ENCODE results near the gene RNF123.

The RNF123 gene

GRCh38 chr3:49658711-49659110 lies 30.6 kb upstream of the RNF123 start:
- DNase-seq (ENCODE audit: low read depth, low spot score) = no peak

GRCh38 chr3:49659756-49660155 lies 29.6 kb upstream of the RNF123 start:
- no peak for DNase-seq (ENCODE audit: low read depth, low spot score)

GRCh38 chr3:49661281-49661680 lies 28.1 kb upstream of the RNF123 start:
- no peak for DNase-seq (ENCODE audit: low read depth, low spot score)

GRCh38 chr3:49662021-49662420 lies 27.3 kb upstream of the RNF123 start:
- DNase-seq (ENCODE audit: low read depth, low spot score) = no peak

GRCh38 chr3:49662720-49663413 lies 26.5 kb upstream of the RNF123 start:
- DNase-seq (ENCODE audit: low read depth, low spot score) = no peak

GRCh38 chr3:49663831-49664230 lies 25.5 kb upstream of the RNF123 start:
- DNase-seq (ENCODE audit: low read depth, low spot score) = no peak

- no peak for DNase-seq (ENCODE audit: low read depth, low spot score)
These were observed 25.1 kb upstream of the RNF123 start for GRCh38 chr3:49664300-49664699.

- DNase-seq (ENCODE audit: low read depth, low spot score) = no peak
These were observed 23.4 kb upstream of the RNF123 start for GRCh38 chr3:49665822-49666519.

GRCh38 chr3:49666592-49666991 lies 22.8 kb upstream of the RNF123 start:
- DNase-seq (ENCODE audit: low read depth, low spot score) = no peak

- DNase-seq (ENCODE audit: low read depth, low spot score) = no peak
These were observed 21.5 kb upstream of the RNF123 start for GRCh38 chr3:49667701-49668413.

- no peak for DNase-seq (ENCODE audit: low read depth, low spot score)
These were observed 21.0 kb upstream of the RNF123 start for GRCh38 chr3:49668414-49668797.

GRCh38 chr3:49668861-49669260 lies 20.5 kb upstream of the RNF123 start:
- no peak for DNase-seq (ENCODE audit: low read depth, low spot score)

GRCh38 chr3:49669352-49669751 lies 20.0 kb upstream of the RNF123 start:
- no peak for DNase-seq (ENCODE audit: low read depth, low spot score)

- DNase-seq (ENCODE audit: low read depth, low spot score) = no peak
These were observed 18.4 kb upstream of the RNF123 start for GRCh38 chr3:49670940-49671290.

- DNase-seq (ENCODE audit: low read depth, low spot score) = no peak
These were observed 17.8 kb upstream of the RNF123 start for GRCh38 chr3:49671291-49672288.

GRCh38 chr3:49673121-49673714 lies 16.1 kb upstream of the RNF123 start:
- DNase-seq (ENCODE audit: low read depth, low spot score) = no peak

- DNase-seq (ENCODE audit: low read depth, low spot score) = peak; percentile 79
These were observed 15.5 kb upstream of the RNF123 start, which contains the start of gene APEH for GRCh38 chr3:49673715-49674496. TSS of gene APEH (plus strand) at chr3:49674351. CDS start at chr3:49674402, 51 bp downstream.

- DNase-seq (ENCODE audit: low read depth, low spot score) = no peak
These were observed 14.8 kb upstream of the RNF123 start for GRCh38 chr3:49674497-49674983.

- no peak for DNase-seq (ENCODE audit: low read depth, low spot score)
These were observed 13.4 kb upstream of the RNF123 start for GRCh38 chr3:49675912-49676311.
